GM04503 (cell line): Measurements from ENCODE around the gene PHACTR1.

Experiments used
- DNase-seq: peaks from one replicate; pipeline ENCODE4 v3.0.0-alpha.2; 2012; ENCODE audit warnings: low read depth

The PHACTR1 gene

GRCh38 chr6:13072686-13073347, 356.2 kb downstream of the PHACTR1 start:
- no peak for DNase-seq

- DNase-seq, result no peak
Observed at GRCh38 chr6:13074415-13075140, 358.0 kb downstream of the PHACTR1 start.

GRCh38 chr6:13075141-13075845, 358.7 kb downstream of the PHACTR1 start:
- no peak for DNase-seq

- no peak for DNase-seq
Observed at GRCh38 chr6:13076575-13076974, 360.0 kb downstream of the PHACTR1 start.

GRCh38 chr6:13077117-13077516, 360.6 kb downstream of the PHACTR1 start:
- no peak for DNase-seq

- no peak for DNase-seq
Observed at GRCh38 chr6:13079096-13079723, 362.6 kb downstream of the PHACTR1 start.

- no peak for DNase-seq
Observed at GRCh38 chr6:13080462-13081188, 364.1 kb downstream of the PHACTR1 start.

- DNase-seq, result no peak
Observed at GRCh38 chr6:13081189-13081563, 364.6 kb downstream of the PHACTR1 start.

GRCh38 chr6:13089296-13089994, 372.9 kb downstream of the PHACTR1 start:
- DNase-seq, result peak; percentile 12

GRCh38 chr6:13091192-13091591, 374.6 kb downstream of the PHACTR1 start:
- no peak for DNase-seq

- no peak for DNase-seq
Observed at GRCh38 chr6:13094781-13095425, 378.3 kb downstream of the PHACTR1 start.

- no peak for DNase-seq
Observed at GRCh38 chr6:13096084-13096483, 379.5 kb downstream of the PHACTR1 start.

GRCh38 chr6:13097454-13097853, 380.9 kb downstream of the PHACTR1 start:
- DNase-seq, result no peak

GRCh38 chr6:13098006-13098405, 381.4 kb downstream of the PHACTR1 start:
- DNase-seq, result no peak

GRCh38 chr6:13098793-13099570, 382.4 kb downstream of the PHACTR1 start:
- DNase-seq, result no peak

- DNase-seq, result no peak
Observed at GRCh38 chr6:13099771-13100170, 383.2 kb downstream of the PHACTR1 start.

- no peak for DNase-seq
Observed at GRCh38 chr6:13101409-13101808, 384.8 kb downstream of the PHACTR1 start.

- DNase-seq, result no peak
Observed at GRCh38 chr6:13101985-13102384, 385.4 kb downstream of the PHACTR1 start.

- DNase-seq, result no peak
Observed at GRCh38 chr6:13103169-13103568, 386.6 kb downstream of the PHACTR1 start.

- DNase-seq, result no peak
Observed at GRCh38 chr6:13105139-13105538, 388.6 kb downstream of the PHACTR1 start.
